ENCODE measurements around the gene CACNG6.

GRCh38 chr19:53971673-53972072 is 19.8 kb upstream of the CACNG6 start:
- TF ChIP-seq, protein P1, sequence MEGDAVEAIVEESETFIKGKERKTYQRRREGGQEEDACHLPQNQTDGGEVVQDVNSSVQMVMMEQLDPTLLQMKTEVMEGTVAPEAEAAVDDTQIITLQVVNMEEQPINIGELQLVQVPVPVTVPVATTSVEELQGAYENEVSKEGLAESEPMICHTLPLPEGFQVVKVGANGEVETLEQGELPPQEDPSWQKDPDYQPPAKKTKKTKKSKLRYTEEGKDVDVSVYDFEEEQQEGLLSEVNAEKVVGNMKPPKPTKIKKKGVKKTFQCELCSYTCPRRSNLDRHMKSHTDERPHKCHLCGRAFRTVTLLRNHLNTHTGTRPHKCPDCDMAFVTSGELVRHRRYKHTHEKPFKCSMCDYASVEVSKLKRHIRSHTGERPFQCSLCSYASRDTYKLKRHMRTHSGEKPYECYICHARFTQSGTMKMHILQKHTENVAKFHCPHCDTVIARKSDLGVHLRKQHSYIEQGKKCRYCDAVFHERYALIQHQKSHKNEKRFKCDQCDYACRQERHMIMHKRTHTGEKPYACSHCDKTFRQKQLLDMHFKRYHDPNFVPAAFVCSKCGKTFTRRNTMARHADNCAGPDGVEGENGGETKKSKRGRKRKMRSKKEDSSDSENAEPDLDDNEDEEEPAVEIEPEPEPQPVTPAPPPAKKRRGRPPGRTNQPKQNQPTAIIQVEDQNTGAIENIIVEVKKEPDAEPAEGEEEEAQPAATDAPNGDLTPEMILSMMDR (IDR thresholded peaks at IDR 0.05) = no peak
- TF ChIP-seq POLR2A (IDR thresholded peaks at IDR 0.05) = no peak
